GM19351 (cell line): ENCODE data around the gene TMIGD1.

Experiments used
- ATAC-seq: cut with Tn5 transposase; IDR thresholded peaks from one replicate; pipeline ENCODE4 v1.9.1; 2021; ENCODE audit warnings: mild to moderate bottlenecking, moderate library complexity; ENCODE audit not compliant: unreplicated experiment

TMIGD1 gene

GRCh38 chr17:30336369-30337171, 2.7 kb upstream of the TMIGD1 start:
- ATAC-seq = no peak

- ATAC-seq = no peak
These were observed 564 bp upstream of the TMIGD1 start for GRCh38 chr17:30334421-30334820.

- no peak for ATAC-seq
These were observed 1.8 kb downstream of the TMIGD1 start for GRCh38 chr17:30332057-30332542.

- no peak for ATAC-seq
These were observed 7.0 kb downstream of the TMIGD1 start for GRCh38 chr17:30326809-30327208.

GRCh38 chr17:30324723-30325122, 9.1 kb downstream of the TMIGD1 start:
- ATAC-seq = no peak

- ATAC-seq = no peak
These were observed 9.9 kb downstream of the TMIGD1 start for GRCh38 chr17:30323895-30324319.

- no peak for ATAC-seq
These were observed 10.5 kb downstream of the TMIGD1 start for GRCh38 chr17:30323262-30323894.

GRCh38 chr17:30321314-30321713, 12.5 kb downstream of the TMIGD1 start:
- no peak for ATAC-seq

GRCh38 chr17:30318155-30318554, 15.7 kb downstream of the TMIGD1 start:
- ATAC-seq = no peak

GRCh38 chr17:30316736-30317135, 17.1 kb downstream of the TMIGD1 start:
- ATAC-seq = no peak

GRCh38 chr17:30315106-30315505, 18.8 kb downstream of the TMIGD1 start:
- ATAC-seq = no peak

GRCh38 chr17:30314474-30314873, 19.4 kb downstream of the TMIGD1 start:
- ATAC-seq = no peak

- ATAC-seq = no peak
These were observed 21.6 kb downstream of the TMIGD1 start for GRCh38 chr17:30312226-30312625.

GRCh38 chr17:30310562-30310961, 23.3 kb downstream of the TMIGD1 start:
- ATAC-seq = no peak

GRCh38 chr17:30309591-30309990, 24.3 kb downstream of the TMIGD1 start:
- no peak for ATAC-seq

GRCh38 chr17:30308406-30308805, 25.5 kb downstream of the TMIGD1 start:
- ATAC-seq = no peak

GRCh38 chr17:30304778-30305177, 29.1 kb downstream of the TMIGD1 start:
- no peak for ATAC-seq

GRCh38 chr17:30302241-30302640, 31.6 kb downstream of the TMIGD1 start:
- no peak for ATAC-seq

GRCh38 chr17:30300818-30301217, 33.0 kb downstream of the TMIGD1 start:
- ATAC-seq = no peak

- no peak for ATAC-seq
These were observed 34.9 kb downstream of the TMIGD1 start for GRCh38 chr17:30299000-30299399.

- no peak for ATAC-seq
These were observed 36.1 kb downstream of the TMIGD1 start for GRCh38 chr17:30297715-30298114.

- ATAC-seq = no peak
These were observed 37.3 kb downstream of the TMIGD1 start for GRCh38 chr17:30296499-30297080.
